SK-N-SH treated with all-trans-retinoic acid at 6 μM for 48 hours (cell line): ENCODE results near the gene ARHGDIA.

Experiments
- ATAC-seq: fragments of 200-7000 bp; cut with Tn5 transposase; 3 replicates; pipeline ENCODE4 v1.9.1; 2020; ENCODE audit warnings: mild to moderate bottlenecking, moderate library complexity
- ARNTL ChIP-seq: fragments of 450-650 bp; formaldehyde crosslinking; IDR thresholded peaks from 2 replicates; pipeline ENCODE4 v1.5.0; 2020; ENCODE audit warnings: low read depth, mild to moderate bottlenecking, moderate library complexity, borderline replicate concordance
- ESRRG ChIP-seq: fragments of 250-450 bp; sonication (Bioruptor Pico); IDR thresholded peaks from 2 replicates; pipeline ENCODE4 v1.6.1; 2021; ENCODE audit warnings: mild to moderate bottlenecking
- GLIS3 ChIP-seq: fragments of 250-450 bp; sonication (Bioruptor Pico); IDR thresholded peaks from 2 replicates; pipeline ENCODE4 v1.5.0; 2020; ENCODE audit warnings: mild to moderate bottlenecking, moderate library complexity
- ISL1 ChIP-seq: fragments of 250-450 bp; sonication (Bioruptor Pico); IDR thresholded peaks from 2 replicates; pipeline ENCODE4 v2.1.2; 2022; ENCODE audit warnings: mild to moderate bottlenecking, moderate library complexity
- OSR1 ChIP-seq: fragments of 250-450 bp; sonication (Bioruptor Pico); IDR thresholded peaks from 2 replicates; pipeline ENCODE4 v1.8.0; 2022; ENCODE audit warnings: moderate library complexity, mild to moderate bottlenecking, inconsistent platforms
- PPARA ChIP-seq: fragments of 250-450 bp; sonication (Bioruptor Pico); IDR thresholded peaks from 2 replicates; pipeline ENCODE4 v1.5.0; 2020; ENCODE audit warnings: mild to moderate bottlenecking, borderline replicate concordance
- RARB ChIP-seq: fragments of 250-450 bp; sonication (Bioruptor Pico); IDR thresholded peaks from 2 replicates; pipeline ENCODE4 v1.8.0; 2021; ENCODE audit warnings: mild to moderate bottlenecking, moderate library complexity
- SNAI2 ChIP-seq: fragments of 250-450 bp; sonication (Bioruptor Pico); IDR thresholded peaks from 2 replicates; pipeline ENCODE4 v1.5.0; 2020; ENCODE audit warnings: mild to moderate bottlenecking, moderate library complexity
- TCF4 ChIP-seq: fragments of 250-450 bp; sonication (Bioruptor Pico); IDR thresholded peaks from 2 replicates; pipeline ENCODE4 v1.8.0; 2021; ENCODE audit warnings: mild to moderate bottlenecking, moderate library complexity, borderline replicate concordance
- TOX ChIP-seq: fragments of 250-450 bp; sonication (Bioruptor Pico); IDR thresholded peaks from 2 replicates; pipeline ENCODE4 v1.8.0; 2021; ENCODE audit warnings: mild to moderate bottlenecking, moderate library complexity, borderline replicate concordance
- ZFP3 ChIP-seq: fragments of 250-450 bp; sonication (Bioruptor Pico); IDR thresholded peaks from 2 replicates; pipeline ENCODE4 v1.5.0; 2020; ENCODE audit warnings: mild to moderate bottlenecking, moderate library complexity
- ZFP30 ChIP-seq: fragments of 450-650 bp; formaldehyde crosslinking; IDR thresholded peaks from 2 replicates; pipeline ENCODE4 v1.5.0; 2022; ENCODE audit warnings: mild to moderate bottlenecking, moderate library complexity
- ZNF70 ChIP-seq: fragments of 450-650 bp; formaldehyde crosslinking; IDR thresholded peaks from 2 replicates; pipeline ENCODE4 v1.5.0; 2020; ENCODE audit warnings: mild to moderate bottlenecking, moderate library complexity
- ZNF8 ChIP-seq: fragments of 450-650 bp; formaldehyde crosslinking; IDR thresholded peaks from 2 replicates; pipeline ENCODE4 v1.5.0; 2020; ENCODE audit warnings: mild to moderate bottlenecking, moderate library complexity
- TF ChIP-seq, protein P1 (sequence below): fragments of 250-450 bp; sonication (Bioruptor Pico); IDR thresholded peaks from 2 replicates; pipeline ENCODE4 v1.5.0; 2020; ENCODE audit warnings: mild to moderate bottlenecking, moderate library complexity
- TF ChIP-seq, protein P2 (sequence below): fragments of 250-450 bp; sonication (Bioruptor Pico); IDR thresholded peaks from 2 replicates; pipeline ENCODE4 v1.5.1; 2021; ENCODE audit warnings: mild to moderate bottlenecking, moderate library complexity
- TF ChIP-seq, protein P3 (sequence below): fragments of 250-450 bp; sonication (Bioruptor Pico); IDR thresholded peaks from 2 replicates; pipeline ENCODE4 v1.5.1; 2020; ENCODE audit warnings: low read depth, mild to moderate bottlenecking, moderate library complexity

ARHGDIA gene

DNA sequence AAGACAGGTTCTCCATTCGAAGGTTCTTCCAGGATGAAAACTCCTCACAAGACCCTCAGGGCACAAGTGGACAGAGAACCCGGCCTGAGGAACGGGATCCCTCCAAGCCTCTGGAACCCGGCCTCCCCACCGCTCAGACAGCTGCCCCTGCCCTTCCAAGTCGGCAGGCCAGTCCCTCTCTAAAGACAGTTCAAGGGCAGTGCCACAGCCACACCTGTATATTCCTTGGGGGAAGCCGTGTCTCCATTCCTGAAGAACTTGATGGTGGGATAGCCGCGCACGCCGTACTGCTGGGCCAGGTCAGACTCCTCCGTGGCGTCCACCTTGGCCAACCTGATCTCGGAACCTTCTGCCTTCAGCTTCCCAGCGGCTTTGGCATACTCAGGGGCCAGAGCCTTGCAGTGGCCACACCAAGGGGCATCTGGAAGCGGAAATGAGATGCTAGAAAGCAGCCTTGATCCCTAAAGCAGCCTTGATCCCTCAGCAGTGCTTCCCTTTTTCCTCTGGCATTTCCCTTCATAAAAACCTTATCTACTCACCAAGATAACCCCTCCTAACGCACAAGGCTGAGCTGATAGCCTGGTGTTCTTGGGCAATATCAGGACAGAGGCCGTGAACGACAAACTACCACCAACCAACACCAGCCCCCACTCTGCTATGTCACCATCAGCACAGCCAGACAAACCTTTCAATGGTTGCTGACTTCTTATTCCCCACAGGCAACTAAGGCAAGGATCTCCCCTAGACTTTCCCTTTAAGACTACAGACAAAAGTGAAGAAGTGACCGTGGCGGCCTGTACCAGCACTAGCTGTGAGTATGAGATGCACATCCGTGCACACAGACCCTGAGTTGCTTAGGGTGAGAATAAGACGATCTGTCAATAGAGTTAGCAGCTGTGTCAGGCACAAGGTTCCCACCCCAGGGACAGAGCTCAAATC, 11.9 kb downstream of the ARHGDIA start (continued):
- TF ChIP-seq, protein P1, sequence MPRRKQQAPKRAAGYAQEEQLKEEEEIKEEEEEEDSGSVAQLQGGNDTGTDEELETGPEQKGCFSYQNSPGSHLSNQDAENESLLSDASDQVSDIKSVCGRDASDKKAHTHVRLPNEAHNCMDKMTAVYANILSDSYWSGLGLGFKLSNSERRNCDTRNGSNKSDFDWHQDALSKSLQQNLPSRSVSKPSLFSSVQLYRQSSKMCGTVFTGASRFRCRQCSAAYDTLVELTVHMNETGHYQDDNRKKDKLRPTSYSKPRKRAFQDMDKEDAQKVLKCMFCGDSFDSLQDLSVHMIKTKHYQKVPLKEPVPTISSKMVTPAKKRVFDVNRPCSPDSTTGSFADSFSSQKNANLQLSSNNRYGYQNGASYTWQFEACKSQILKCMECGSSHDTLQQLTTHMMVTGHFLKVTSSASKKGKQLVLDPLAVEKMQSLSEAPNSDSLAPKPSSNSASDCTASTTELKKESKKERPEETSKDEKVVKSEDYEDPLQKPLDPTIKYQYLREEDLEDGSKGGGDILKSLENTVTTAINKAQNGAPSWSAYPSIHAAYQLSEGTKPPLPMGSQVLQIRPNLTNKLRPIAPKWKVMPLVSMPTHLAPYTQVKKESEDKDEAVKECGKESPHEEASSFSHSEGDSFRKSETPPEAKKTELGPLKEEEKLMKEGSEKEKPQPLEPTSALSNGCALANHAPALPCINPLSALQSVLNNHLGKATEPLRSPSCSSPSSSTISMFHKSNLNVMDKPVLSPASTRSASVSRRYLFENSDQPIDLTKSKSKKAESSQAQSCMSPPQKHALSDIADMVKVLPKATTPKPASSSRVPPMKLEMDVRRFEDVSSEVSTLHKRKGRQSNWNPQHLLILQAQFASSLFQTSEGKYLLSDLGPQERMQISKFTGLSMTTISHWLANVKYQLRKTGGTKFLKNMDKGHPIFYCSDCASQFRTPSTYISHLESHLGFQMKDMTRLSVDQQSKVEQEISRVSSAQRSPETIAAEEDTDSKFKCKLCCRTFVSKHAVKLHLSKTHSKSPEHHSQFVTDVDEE (CRISPR knock-in tag), result no peak
- TF ChIP-seq ZNF70 (CRISPR knock-in tag) (no peak), ZFP30 (CRISPR knock-in tag) (no peak), RARB (CRISPR knock-in tag) (no peak)

DNA sequence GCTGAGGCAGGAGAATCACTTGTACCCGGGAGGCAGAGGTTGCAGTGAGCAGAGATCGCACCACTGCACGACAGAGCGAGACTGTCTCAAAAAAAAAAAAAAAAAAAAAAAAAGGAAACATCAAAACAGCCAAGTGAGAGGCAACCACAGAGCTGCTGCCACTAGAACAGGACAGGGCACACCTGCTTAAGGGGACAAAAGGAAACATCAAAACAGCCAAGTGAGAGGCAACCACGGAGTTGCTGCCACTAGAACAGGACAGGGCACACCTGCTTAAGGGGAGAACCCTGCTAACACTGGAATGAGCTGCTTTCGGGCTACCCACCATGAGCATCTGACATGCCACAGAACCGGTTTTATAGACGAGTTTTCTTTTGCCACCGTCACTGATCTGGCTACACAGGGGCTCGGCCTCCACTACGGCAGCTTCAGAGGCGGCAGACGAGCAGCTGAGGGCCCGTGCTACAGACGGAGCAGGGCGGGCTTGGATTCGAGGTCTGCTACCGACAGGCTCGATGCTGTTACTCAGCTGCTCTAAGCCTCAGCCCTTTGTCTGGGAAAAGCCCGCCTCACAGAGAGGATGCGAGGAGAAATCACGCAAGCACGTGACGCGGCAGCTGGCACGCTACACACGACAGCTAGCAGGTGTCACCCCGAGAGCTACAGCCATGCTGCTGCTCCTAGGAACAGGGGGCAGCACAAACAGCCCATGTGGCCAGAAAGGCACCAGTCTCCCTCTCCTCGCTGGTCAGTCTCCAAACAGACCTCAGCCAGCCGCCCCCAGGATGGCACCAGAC, 12.8 kb downstream of the ARHGDIA start:
- ATAC-seq, result no peak
- TF ChIP-seq, protein P2, sequence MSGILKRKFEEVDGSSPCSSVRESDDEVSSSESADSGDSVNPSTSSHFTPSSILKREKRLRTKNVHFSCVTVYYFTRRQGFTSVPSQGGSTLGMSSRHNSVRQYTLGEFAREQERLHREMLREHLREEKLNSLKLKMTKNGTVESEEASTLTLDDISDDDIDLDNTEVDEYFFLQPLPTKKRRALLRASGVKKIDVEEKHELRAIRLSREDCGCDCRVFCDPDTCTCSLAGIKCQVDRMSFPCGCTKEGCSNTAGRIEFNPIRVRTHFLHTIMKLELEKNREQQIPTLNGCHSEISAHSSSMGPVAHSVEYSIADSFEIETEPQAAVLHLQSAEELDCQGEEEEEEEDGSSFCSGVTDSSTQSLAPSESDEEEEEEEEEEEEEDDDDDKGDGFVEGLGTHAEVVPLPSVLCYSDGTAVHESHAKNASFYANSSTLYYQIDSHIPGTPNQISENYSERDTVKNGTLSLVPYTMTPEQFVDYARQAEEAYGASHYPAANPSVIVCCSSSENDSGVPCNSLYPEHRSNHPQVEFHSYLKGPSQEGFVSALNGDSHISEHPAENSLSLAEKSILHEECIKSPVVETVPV, result no peak
- TF ChIP-seq ESRRG (CRISPR knock-in tag) (no peak), ISL1 (CRISPR knock-in tag) (no peak), RARB (CRISPR knock-in tag) (no peak), PPARA (CRISPR knock-in tag) (no peak), ZFP3 (CRISPR knock-in tag) (no peak), ZNF8 (CRISPR knock-in tag) (no peak), TOX (CRISPR knock-in tag) (no peak), ARNTL (CRISPR knock-in tag) (no peak), ZNF70 (CRISPR knock-in tag) (no peak), TCF4 (CRISPR knock-in tag) (no peak)
- TF ChIP-seq, protein P1 (CRISPR knock-in tag), result no peak
- TF ChIP-seq, protein P3, sequence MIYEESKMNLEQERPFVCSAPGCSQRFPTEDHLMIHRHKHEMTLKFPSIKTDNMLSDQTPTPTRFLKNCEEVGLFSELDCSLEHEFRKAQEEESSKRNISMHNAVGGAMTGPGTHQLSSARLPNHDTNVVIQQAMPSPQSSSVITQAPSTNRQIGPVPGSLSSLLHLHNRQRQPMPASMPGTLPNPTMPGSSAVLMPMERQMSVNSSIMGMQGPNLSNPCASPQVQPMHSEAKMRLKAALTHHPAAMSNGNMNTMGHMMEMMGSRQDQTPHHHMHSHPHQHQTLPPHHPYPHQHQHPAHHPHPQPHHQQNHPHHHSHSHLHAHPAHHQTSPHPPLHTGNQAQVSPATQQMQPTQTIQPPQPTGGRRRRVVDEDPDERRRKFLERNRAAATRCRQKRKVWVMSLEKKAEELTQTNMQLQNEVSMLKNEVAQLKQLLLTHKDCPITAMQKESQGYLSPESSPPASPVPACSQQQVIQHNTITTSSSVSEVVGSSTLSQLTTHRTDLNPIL (CRISPR knock-in tag), result no peak

DNA sequence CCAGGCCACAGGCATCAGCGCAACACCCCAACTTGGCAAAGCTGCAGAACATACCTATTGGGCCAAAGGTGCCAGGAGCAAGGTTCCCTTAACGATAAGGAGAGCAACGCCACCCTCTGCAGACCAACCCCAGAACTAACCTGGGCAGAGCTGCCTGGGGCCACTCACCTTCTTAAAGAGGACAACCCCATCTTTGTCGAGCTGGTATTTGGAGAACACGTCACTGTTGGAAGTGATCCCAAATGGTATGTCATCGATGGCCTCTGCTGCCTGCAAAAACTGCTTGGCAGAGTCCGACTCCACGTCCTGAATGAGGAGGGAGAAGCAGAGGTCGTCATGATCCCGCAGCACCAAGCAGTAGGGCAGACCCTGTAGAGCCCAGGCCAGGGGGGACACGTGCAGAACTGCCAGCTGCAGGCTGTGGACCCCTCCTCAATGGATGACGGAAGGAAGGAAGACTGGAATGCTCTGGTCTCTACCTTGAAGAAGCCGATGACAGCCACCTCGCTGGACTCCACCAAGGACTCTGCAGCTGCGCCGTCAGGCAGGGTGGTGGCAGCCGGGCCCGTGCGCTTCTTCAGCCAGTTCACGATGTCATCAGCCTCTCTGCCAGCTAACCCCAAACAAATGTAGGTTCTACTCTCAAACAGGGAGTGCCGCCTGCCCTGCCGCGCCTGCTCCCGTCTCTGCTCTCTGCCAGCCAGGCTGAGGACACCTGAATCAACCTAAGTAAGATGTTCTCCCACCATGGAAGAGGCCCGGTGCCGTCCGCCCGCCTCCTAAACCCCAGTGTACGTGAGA, 16.0 kb downstream of the ARHGDIA start:
- no peak for ATAC-seq
- TF ChIP-seq ZFP3 (CRISPR knock-in tag), result no peak
- no peak for TF ChIP-seq ESRRG (CRISPR knock-in tag)
- TF ChIP-seq TOX (CRISPR knock-in tag), result no peak
- TF ChIP-seq GLIS3 (CRISPR knock-in tag), result no peak
- TF ChIP-seq TCF4 (CRISPR knock-in tag), result no peak
- TF ChIP-seq ZFP30 (CRISPR knock-in tag), result no peak
- no peak for TF ChIP-seq RARB (CRISPR knock-in tag)
- no peak for TF ChIP-seq OSR1
- TF ChIP-seq, protein P3 (CRISPR knock-in tag), result no peak
- TF ChIP-seq SNAI2 (CRISPR knock-in tag), result no peak
